ENCODE results near the gene MRPL10. TPM values are rescaled to one million over a fixed set of nuclear protein-coding genes. Genes with fewer than 3 reads are reported as not detected.

MRPL10 gene
- total RNA-seq, 1 donor = 35.8 TPM

- Histone ChIP-seq H3K4me2 (ENCODE audit: insufficient read depth, low read length) (no peak overlapping the region), H3K36me3 (ENCODE audit: insufficient read depth, low read length) (peaks cover 10% of the 10 kb centered on the region), H3K4me1 (ENCODE audit: insufficient read depth, low read length) (peaks cover 20% of the 10 kb centered on the region), H3K4me3 (ENCODE audit: insufficient read depth, low read length) (no peak overlapping the region), H2AFZ (ENCODE audit: low read length) (no peak overlapping the region), H3K9me3 (ENCODE audit: low read depth, low read length) (no peaks in the 10 kb centered on the region), H3K79me2 (ENCODE audit: insufficient read depth, low read length) (no peaks in the 10 kb centered on the region), H3K27ac (ENCODE audit: low read depth, low read length) (no peak overlapping the region), H4K20me1 (ENCODE audit: insufficient read depth, low read length) (no peaks in the 10 kb centered on the region), H3K27me3 (ENCODE audit: insufficient read depth, low read length) (no peaks in the 10 kb centered on the region)
- peak; percentile 39 for DNase-seq (ENCODE audit: insufficient read length, low spot score, missing footprints)
- no peak for TF ChIP-seq CTCF (IDR thresholded peaks at IDR 0.05; ENCODE audit: extremely low read depth, low read depth, low read length)
These were observed 11.9 kb downstream of the MRPL10 start for GRCh38 chr17:47819475-47819874.

- no peaks in the 10 kb centered on the region for H3K27me3 ChIP-seq (ENCODE audit: insufficient read depth, low read length)
- H4K20me1 ChIP-seq (ENCODE audit: insufficient read depth, low read length) = no peaks in the 10 kb centered on the region
- no peak overlapping the region for H2AFZ ChIP-seq (ENCODE audit: low read length)
- TF ChIP-seq CTCF (IDR thresholded peaks at IDR 0.05; ENCODE audit: extremely low read depth, low read depth, low read length) = no peak
- no peak overlapping the region for H3K4me2 ChIP-seq (ENCODE audit: insufficient read depth, low read length)
- H3K9me3 ChIP-seq (ENCODE audit: low read depth, low read length) = no peaks in the 10 kb centered on the region
- no peak overlapping the region for H3K27ac ChIP-seq (ENCODE audit: low read depth, low read length)
- H3K79me2 ChIP-seq (ENCODE audit: insufficient read depth, low read length) = no peaks in the 10 kb centered on the region
- no peak for DNase-seq (ENCODE audit: insufficient read length, low spot score, missing footprints)
- H3K36me3 ChIP-seq (ENCODE audit: insufficient read depth, low read length) = peaks cover 4% of the 10 kb centered on the region
- no peak overlapping the region for H3K4me3 ChIP-seq (ENCODE audit: insufficient read depth, low read length)
- H3K4me1 ChIP-seq (ENCODE audit: insufficient read depth, low read length) = peaks cover 20% of the 10 kb centered on the region
These were observed 13.2 kb downstream of the MRPL10 start for GRCh38 chr17:47818002-47818695.

GRCh38 chr17:47816947-47817346 lies 14.4 kb downstream of the MRPL10 start:
- Histone ChIP-seq H3K4me1 (ENCODE audit: insufficient read depth, low read length) (peaks cover 14% of the 10 kb centered on the region), H2AFZ (ENCODE audit: low read length) (no peak overlapping the region), H3K4me3 (ENCODE audit: insufficient read depth, low read length) (no peak overlapping the region), H4K20me1 (ENCODE audit: insufficient read depth, low read length) (peaks cover 3% of the 10 kb centered on the region), H3K27me3 (ENCODE audit: insufficient read depth, low read length) (no peaks in the 10 kb centered on the region), H3K9me3 (ENCODE audit: low read depth, low read length) (no peaks in the 10 kb centered on the region), H3K4me2 (ENCODE audit: insufficient read depth, low read length) (no peak overlapping the region), H3K36me3 (ENCODE audit: insufficient read depth, low read length) (peaks cover 7% of the 10 kb centered on the region), H3K27ac (ENCODE audit: low read depth, low read length) (no peak overlapping the region), H3K79me2 (ENCODE audit: insufficient read depth, low read length) (no peaks in the 10 kb centered on the region)
- peak; percentile 51 for DNase-seq (ENCODE audit: insufficient read length, low spot score, missing footprints)
- TF ChIP-seq CTCF (IDR thresholded peaks at IDR 0.05; ENCODE audit: extremely low read depth, low read depth, low read length) = no peak

DNA sequence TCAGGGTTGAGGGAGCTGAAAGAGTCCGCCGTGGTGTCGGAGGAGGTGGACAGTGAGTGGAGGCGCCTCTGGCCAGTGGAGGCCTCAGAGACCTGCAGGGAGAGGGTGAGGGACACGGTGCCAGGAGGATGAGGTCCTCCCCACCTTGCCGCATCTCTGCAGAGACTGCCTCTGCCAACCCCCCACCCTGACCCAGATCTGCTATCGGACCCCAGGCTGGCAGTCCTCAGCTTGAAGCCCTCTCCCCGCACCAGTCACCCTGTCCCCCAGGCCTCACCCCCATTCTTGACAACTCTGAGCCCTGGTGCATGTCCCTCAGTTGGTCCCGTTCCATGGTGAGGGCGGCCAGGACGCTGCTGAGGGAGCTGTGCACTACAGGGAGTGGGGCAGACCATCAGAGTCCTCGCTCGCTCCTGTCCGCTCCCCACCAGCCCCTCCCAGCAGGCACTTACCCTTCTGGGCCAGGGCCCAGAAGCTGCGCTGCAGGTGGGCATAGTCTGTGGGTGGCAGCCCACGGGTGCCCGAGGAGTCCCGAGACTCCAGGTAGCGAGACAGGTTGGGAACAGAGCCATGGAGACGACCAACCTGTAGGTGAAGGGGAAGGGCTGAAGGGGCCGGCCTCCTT lies 15.1 kb downstream of the MRPL10 start:
- TF ChIP-seq CTCF (IDR thresholded peaks at IDR 0.05; ENCODE audit: extremely low read depth, low read depth, low read length) = no peak
- Histone ChIP-seq H4K20me1 (ENCODE audit: insufficient read depth, low read length) (peaks cover 7% of the 10 kb centered on the region), H2AFZ (ENCODE audit: low read length) (no peak overlapping the region), H3K4me3 (ENCODE audit: insufficient read depth, low read length) (no peak overlapping the region), H3K4me1 (ENCODE audit: insufficient read depth, low read length) (peaks cover 6% of the 10 kb centered on the region), H3K4me2 (ENCODE audit: insufficient read depth, low read length) (no peak overlapping the region), H3K27me3 (ENCODE audit: insufficient read depth, low read length) (no peaks in the 10 kb centered on the region), H3K9me3 (ENCODE audit: low read depth, low read length) (no peaks in the 10 kb centered on the region), H3K79me2 (ENCODE audit: insufficient read depth, low read length) (no peaks in the 10 kb centered on the region), H3K36me3 (ENCODE audit: insufficient read depth, low read length) (peaks cover 7% of the 10 kb centered on the region), H3K27ac (ENCODE audit: low read depth, low read length) (no peak overlapping the region)
- DNase-seq (ENCODE audit: insufficient read length, low spot score, missing footprints) = peak; percentile 72

Data from osteoblast (primary cell).